Measurements from ENCODE around the gene CDK18. TPM values are rescaled to one million over a fixed set of nuclear protein-coding genes. Genes with fewer than 3 reads are reported as not detected.

CDK18 gene
- polyA plus RNA-seq, 1 donor from 2014 or later = not detected

- TF ChIP-seq REST (IDR thresholded peaks at IDR 0.05; ENCODE audit: borderline replicate concordance) = no peak
- no peak for TF ChIP-seq RAD21 (conservative IDR thresholded peaks at IDR 0.05)
- no peak for TF ChIP-seq POLR2AphosphoS5 (IDR thresholded peaks at IDR 0.05)
- no peak for TF ChIP-seq CTCF (IDR thresholded peaks at IDR 0.05; ENCODE audit: poor library complexity, severe bottlenecking)
- TF ChIP-seq TAF1 (IDR thresholded peaks at IDR 0.05; ENCODE audit: low read depth) = no peak
- no peak for TF ChIP-seq EP300 (conservative IDR thresholded peaks at IDR 0.05; ENCODE audit: poor library complexity, severe bottlenecking)
- no peak for TF ChIP-seq MXI1 (conservative IDR thresholded peaks at IDR 0.05; ENCODE audit: poor library complexity, severe bottlenecking)
- TF ChIP-seq EZH2 (IDR thresholded peaks at IDR 0.05; ENCODE audit: borderline replicate concordance, insufficient read depth, low read length, poor library complexity, severe bottlenecking) = no peak
- no peak for TF ChIP-seq SMC3 (conservative IDR thresholded peaks at IDR 0.05; ENCODE audit: poor library complexity)
- no peaks in the 10 kb centered on the region for H3K36me3 ChIP-seq (ENCODE audit: insufficient read depth, low read length)
These were observed 31.0 kb upstream of the CDK18 start for GRCh38 chr1:205473475-205473874.

GRCh38 chr1:205473966-205474365 lies 30.5 kb upstream of the CDK18 start:
- Histone ChIP-seq H3K36me3 (ENCODE audit: insufficient read depth, low read length) (no peaks in the 10 kb centered on the region), H3F3A (ENCODE audit: insufficient read depth, low read length, poor library complexity, severe bottlenecking) (no peaks in the 10 kb centered on the region), H3K27ac (ENCODE audit: low read length) (no peak overlapping the region), H3K9ac (ENCODE audit: low read length) (no peak overlapping the region), H3K4me3 (ENCODE audit: low read length) (no peak overlapping the region), H2AFZ (ENCODE audit: low read depth, low read length) (no peak overlapping the region), H3K79me2 (replicated peaks; ENCODE audit: insufficient read depth, low read length) (no peaks in the 10 kb centered on the region), H3K27me3 (ENCODE audit: insufficient read depth, low read depth, low read length) (no peaks in the 10 kb centered on the region), H3K9me2 (ENCODE audit: insufficient read depth, low read length) (no peaks in the 10 kb centered on the region), H3K9me3 (ENCODE audit: low read length) (no peaks in the 10 kb centered on the region), H3K4me2 (ENCODE audit: low read length) (no peak overlapping the region), H4K20me1 (ENCODE audit: insufficient read depth) (no peaks in the 10 kb centered on the region)
- TF ChIP-seq SMC3 (conservative IDR thresholded peaks at IDR 0.05; ENCODE audit: poor library complexity) (no peak), MXI1 (conservative IDR thresholded peaks at IDR 0.05; ENCODE audit: poor library complexity, severe bottlenecking) (no peak), EP300 (conservative IDR thresholded peaks at IDR 0.05; ENCODE audit: poor library complexity, severe bottlenecking) (no peak), CTCF (IDR thresholded peaks at IDR 0.05; ENCODE audit: poor library complexity, severe bottlenecking) (no peak), POLR2AphosphoS5 (IDR thresholded peaks at IDR 0.05) (no peak), EZH2 (IDR thresholded peaks at IDR 0.05; ENCODE audit: borderline replicate concordance, insufficient read depth, low read length, poor library complexity, severe bottlenecking) (no peak), RAD21 (conservative IDR thresholded peaks at IDR 0.05) (no peak), TAF1 (IDR thresholded peaks at IDR 0.05; ENCODE audit: low read depth) (no peak), REST (IDR thresholded peaks at IDR 0.05; ENCODE audit: borderline replicate concordance) (no peak)

More at GRCh38 chr1:205473475-205473874, 31.0 kb upstream of the CDK18 start:
- no peaks in the 10 kb centered on the region for H4K20me1 ChIP-seq (ENCODE audit: insufficient read depth)
- H3K27ac ChIP-seq (ENCODE audit: low read length) = no peak overlapping the region
- H3K79me2 ChIP-seq (replicated peaks; ENCODE audit: insufficient read depth, low read length) = no peaks in the 10 kb centered on the region
- no peaks in the 10 kb centered on the region for H3F3A ChIP-seq (ENCODE audit: insufficient read depth, low read length, poor library complexity, severe bottlenecking)
- no peaks in the 10 kb centered on the region for H3K27me3 ChIP-seq (ENCODE audit: insufficient read depth, low read depth, low read length)
- H3K4me3 ChIP-seq (ENCODE audit: low read length) = no peak overlapping the region
- no peak overlapping the region for H2AFZ ChIP-seq (ENCODE audit: low read depth, low read length)
- no peaks in the 10 kb centered on the region for H3K9me3 ChIP-seq (ENCODE audit: low read length)
- H3K9me2 ChIP-seq (ENCODE audit: insufficient read depth, low read length) = no peaks in the 10 kb centered on the region
- H3K4me2 ChIP-seq (ENCODE audit: low read length) = no peak overlapping the region
- no peak overlapping the region for H3K9ac ChIP-seq (ENCODE audit: low read length)

Data from neural cell (in vitro differentiated cells).